Esophagus muscularis mucosa (tissue), 4 donors: ENCODE results near the gene PRELID2. TPM values are rescaled to one million over a fixed set of nuclear protein-coding genes. Genes with fewer than 3 reads are reported as not detected.

Experiments
- DNase-seq: peaks from one replicate; pipeline ENCODE4 v3.0.0-alpha.2; 2017; ENCODE audit errors: extremely low spot score
- H3K27ac ChIP-seq, 4 donors: fragments of 200-600 bp; sonication (generic); replicated peaks in 1 of 4; 1 replicate in 3 of 4; 2 replicates in 1 of 4; pipeline ENCODE4 v1.5.1; 2016 to 2019; ENCODE audit warnings: mild to moderate bottlenecking in 1 of 4
- H3K27me3 ChIP-seq, 4 donors: fragments of 200-600 bp; sonication (generic); one replicate each; pipeline versions ENCODE4 v1.5.1 to v1.6.0; 2016 to 2019
- H3K36me3 ChIP-seq, 4 donors: fragments of 200-600 bp; sonication (generic); one replicate each; pipeline ENCODE4 v1.5.1; 2016 to 2019
- H3K4me1 ChIP-seq, 4 donors: fragments of 200-600 bp; sonication (generic); one replicate each; pipeline ENCODE4 v1.5.1; 2016 to 2019
- H3K4me3 ChIP-seq, 4 donors: fragments of 200-600 bp; sonication (generic); 1 replicate in 2 of 4; 2 replicates in 2 of 4; pipeline ENCODE4 v1.5.1; 2016 to 2019; ENCODE audit warnings: mild to moderate bottlenecking in 4 of 4, moderate library complexity in 1 of 4
- H3K9me3 ChIP-seq, 4 donors: fragments of 200-600 bp; sonication (generic); 1 replicate in 3 of 4; 2 replicates in 1 of 4; pipeline ENCODE4 v1.5.1; 2016 to 2019
- CTCF ChIP-seq, 3 experiments: fragments of 200-600 bp in 2 of 3; fragments of 450-650 bp in 1 of 3; sonication (generic) in 2 of 3; IDR thresholded peaks; one replicate each; pipeline ENCODE4 v1.5.1; 2017 to 2019; ENCODE audit warnings: antibody characterized with exemption in 3 of 3, mild to moderate bottlenecking in 2 of 3, moderate library complexity in 1 of 3
- EP300 ChIP-seq: sonication (generic); formaldehyde crosslinking; IDR thresholded peaks from one replicate; pipeline ENCODE4 v1.6.1; 2017; ENCODE audit warnings: antibody characterized with exemption
- POLR2A ChIP-seq: fragments of 450-650 bp; IDR thresholded peaks from one replicate; pipeline ENCODE4 v1.6.1; 2017; ENCODE audit warnings: antibody characterized with exemption, moderate library complexity, mild to moderate bottlenecking, low read depth
- POLR2AphosphoS5 ChIP-seq, 2 donors: sonication (generic); formaldehyde crosslinking; IDR thresholded peaks; one replicate each; pipeline ENCODE4 v1.6.1; 2017; ENCODE audit warnings: antibody characterized with exemption in 2 of 2
- WGBS: methylation state at CpG from one replicate; pipeline ENCODE4 v1.1.5; 2018; 5-methylcytosine and 5-hydroxymethylcytosine counted together
- intact Hi-C: fragments of 100-400 bp; cut with DNase I; formaldehyde crosslinking; loops from one replicate; pipeline ENCODE4 v1.15.1; 2023
- total RNA-seq, 4 donors: library from RNA; depleted of rRNA; stranded (reverse); fragments of >200 nt; gene quantifications; one replicate each; pipeline versions ENCODE4 v1.1.0 to v1.2.1, GENCODE V29; 2016

Gene PRELID2
- total RNA-seq, 4 donors from 2014 or later, result 12.8 to 19.7 (median 15.3) TPM

GRCh38 chr5:145858959-145859358, 23.8 kb upstream of the PRELID2 start:
- DNase-seq, result no peak
- TF ChIP-seq POLR2A (no peak), CTCF (IDR thresholded peaks at IDR 0.05) (no peak), EP300 (no peak), POLR2AphosphoS5 (IDR thresholded peaks at IDR 0.05) (no peak)
- Histone ChIP-seq H3K27me3 (no peaks in the 10 kb centered on the region), H3K4me1 (peaks cover 8 to 16% (median 15%) of the 10 kb centered on the region in 4 donors), H3K27ac (no peak overlapping the region), H3K4me3 (no peak overlapping the region), H3K36me3 (no peaks in the 10 kb centered on the region), H3K9me3 (no peaks in the 10 kb centered on the region)
- intact Hi-C loops, result no loop called here
- WGBS, result 80% methylated on average over 4 of the region's 4 CpGs

DNA sequence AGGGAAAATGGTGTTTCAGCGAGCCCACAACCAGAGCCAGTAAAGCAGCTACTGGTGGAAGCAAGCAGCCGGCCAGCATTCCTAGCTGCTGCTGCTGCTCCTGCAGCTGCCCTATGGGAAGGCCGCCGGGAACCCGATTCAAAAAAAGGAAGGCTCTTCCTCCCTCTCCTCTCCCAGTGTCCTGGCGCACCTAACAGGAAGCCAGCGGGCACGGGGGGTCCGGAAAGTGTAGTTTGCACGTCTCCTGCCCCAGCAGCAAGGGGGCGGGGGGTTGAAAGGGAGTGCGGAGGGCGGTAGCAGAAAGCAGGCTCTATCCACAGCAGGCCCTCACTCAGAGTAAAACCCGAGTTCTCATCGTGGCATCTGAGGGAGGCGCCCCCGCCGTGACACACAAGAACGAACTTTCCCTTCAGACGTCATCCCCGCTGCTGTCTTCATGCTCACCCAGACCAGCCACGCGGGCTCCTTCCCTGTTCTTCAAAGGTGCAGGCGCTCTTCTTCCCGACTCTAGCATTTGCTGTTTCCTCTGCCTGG, 21.2 kb upstream of the PRELID2 start:
- intact Hi-C loops, result no loop called here
- WGBS, result 12% methylated on average over 18 of the region's 25 CpGs
- Histone ChIP-seq H3K36me3 (no peaks in the 10 kb centered on the region), H3K9me3 (no peaks in the 10 kb centered on the region), H3K4me1 (peaks cover 8 to 16% (median 15%) of the 10 kb centered on the region in 4 donors), H3K27me3 (no peaks in the 10 kb centered on the region), H3K27ac (peak overlapping the region; percentile 71 to 85 (median 79)), H3K4me3 (peak overlapping the region; percentile 51 to 61 (median 56))
- peak; percentile 41 to 48 for TF ChIP-seq POLR2AphosphoS5 (IDR thresholded peaks at IDR 0.05)
- TF ChIP-seq EP300, result no peak
- TF ChIP-seq POLR2A, result no peak
- TF ChIP-seq CTCF (IDR thresholded peaks at IDR 0.05), result peak in 2 of 3 experiments; percentile 14 to 29
- no peak for DNase-seq

DNA sequence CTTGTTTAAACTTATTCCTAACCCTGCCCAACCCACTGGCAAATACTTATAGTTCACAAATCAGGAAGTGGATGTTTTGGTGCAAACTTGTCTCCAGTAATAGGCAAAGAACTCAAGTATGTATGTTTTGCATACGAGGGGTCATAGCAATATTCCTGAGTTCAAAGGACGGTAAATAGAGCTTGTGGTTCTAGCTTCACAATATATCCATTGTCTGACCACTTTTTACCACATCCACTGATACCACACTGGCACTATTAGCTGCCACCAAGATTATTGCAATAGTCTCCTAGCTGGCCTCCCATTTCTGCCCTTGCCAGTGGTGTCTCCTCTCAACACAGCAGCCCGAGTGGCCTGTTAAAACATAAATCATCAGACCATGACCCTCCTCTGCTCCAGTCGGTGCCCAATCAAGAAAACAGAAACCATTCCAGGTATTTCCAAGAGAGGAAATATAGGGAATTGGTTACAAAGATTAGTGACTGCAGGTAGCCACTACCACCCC, 20.7 kb upstream of the PRELID2 start:
- H3K27me3 ChIP-seq, result no peaks in the 10 kb centered on the region
- H3K4me1 ChIP-seq, result peaks cover 8 to 16% (median 15%) of the 10 kb centered on the region in 4 donors
- H3K27ac ChIP-seq, result peak overlapping the region; percentile 71 to 85 (median 79)
- DNase-seq, result no peak
- intact Hi-C loops, result no loop called here
- no peaks in the 10 kb centered on the region for H3K36me3 ChIP-seq
- H3K9me3 ChIP-seq, result no peaks in the 10 kb centered on the region
- H3K4me3 ChIP-seq, result peak overlapping the region; percentile 51 to 61 (median 56)
- no peak for TF ChIP-seq CTCF (IDR thresholded peaks at IDR 0.05)
- TF ChIP-seq POLR2AphosphoS5 (IDR thresholded peaks at IDR 0.05), result no peak
- no peak for TF ChIP-seq EP300
- TF ChIP-seq POLR2A, result no peak
- WGBS, result 62% methylated on average over 4 of the region's 4 CpGs

GRCh38 chr5:145854651-145855258, 19.6 kb upstream of the PRELID2 start:
- Histone ChIP-seq H3K27ac (no peak overlapping the region), H3K4me3 (no peak overlapping the region), H3K9me3 (no peaks in the 10 kb centered on the region), H3K36me3 (no peaks in the 10 kb centered on the region), H3K27me3 (no peaks in the 10 kb centered on the region), H3K4me1 (peaks cover 8 to 16% (median 15%) of the 10 kb centered on the region in 4 donors)
- TF ChIP-seq POLR2A (no peak), POLR2AphosphoS5 (IDR thresholded peaks at IDR 0.05) (no peak), EP300 (no peak), CTCF (IDR thresholded peaks at IDR 0.05) (no peak)
- DNase-seq, result no peak
- intact Hi-C loops, result no loop called here
- WGBS, result 85% methylated on average over 2 of the region's 2 CpGs
